DMS53 treated with DMSO at 0.1 percent for 48 hours (cell line): Measurements from ENCODE around the gene HMGN1.
A peak's percentile ranks its signal among the peaks of the same experiment; 100 is the strongest.
"Not testable (repeated sequence)": the region's sequence is repeated elsewhere in the genome, so short reads cannot be mapped to it uniquely, and the experiment has no call there.

Source experiments
- DNase-seq: peaks from one replicate; lab custom pipeline; 2025; ENCODE audit not compliant: unreplicated experiment; lab: John Stamatoyannopoulos, UW

The HMGN1 gene

GRCh38 chr21:39348355-39349210 lies at the start of gene HMGN1:
TSS of gene HMGN1 (minus strand) at chr21:39349088. CDS start at chr21:39348917, 171 bp downstream.
- peak; percentile 64 for DNase-seq

GRCh38 chr21:39397646-39398385 lies 48.9 kb upstream of the HMGN1 start:
- no peak for DNase-seq

GRCh38 chr21:39392981-39393380 lies 44.1 kb upstream of the HMGN1 start:
- no peak for DNase-seq

- no peak for DNase-seq
These were observed 41.4 kb upstream of the HMGN1 start for GRCh38 chr21:39390212-39390765.

- no peak for DNase-seq
These were observed 39.9 kb upstream of the HMGN1 start for GRCh38 chr21:39388811-39389155.

GRCh38 chr21:39388038-39388810 lies 39.3 kb upstream of the HMGN1 start:
- DNase-seq = peak; percentile 43

- peak; percentile 61 for DNase-seq
These were observed 38.7 kb upstream of the HMGN1 start for GRCh38 chr21:39387461-39388037.

- no peak for DNase-seq
These were observed 38.0 kb upstream of the HMGN1 start for GRCh38 chr21:39386899-39387298.

GRCh38 chr21:39386194-39386593 lies 37.3 kb upstream of the HMGN1 start:
- no peak for DNase-seq

GRCh38 chr21:39385299-39386145 lies 36.6 kb upstream of the HMGN1 start:
- DNase-seq = no peak

- DNase-seq = no peak
These were observed 35.9 kb upstream of the HMGN1 start for GRCh38 chr21:39384674-39385298.

GRCh38 chr21:39382096-39382495 lies 33.2 kb upstream of the HMGN1 start:
- DNase-seq = not testable (repeated sequence)

GRCh38 chr21:39381009-39381408 lies 32.1 kb upstream of the HMGN1 start:
- no peak for DNase-seq

- DNase-seq = peak; percentile 58
These were observed 31.4 kb upstream of the HMGN1 start for GRCh38 chr21:39379986-39380891.

- no peak for DNase-seq
These were observed 28.7 kb upstream of the HMGN1 start for GRCh38 chr21:39377444-39378050.

- no peak for DNase-seq
These were observed 26.6 kb upstream of the HMGN1 start for GRCh38 chr21:39375446-39375845.

GRCh38 chr21:39374046-39374445 lies 25.2 kb upstream of the HMGN1 start:
- DNase-seq = no peak

- no peak for DNase-seq
These were observed 24.7 kb upstream of the HMGN1 start for GRCh38 chr21:39373634-39374033.
